Activated CD4-positive, alpha-beta T cell treated with anti-CD3 and anti-CD28 coated beads, Interleukin-2, Interleukin-4, amounts not matched to agents 100 ng/mL and 50 ng/mL, durations not matched to agents 16 hours and 8 hours (primary cell): Measurements from ENCODE around the gene EMC6.
"Not testable (repeated sequence)": the region's sequence is repeated elsewhere in the genome, so short reads cannot be mapped to it uniquely, and the experiment has no call there.

Experiments
- DNase-seq: peaks from one replicate; pipeline ENCODE4 v3.0.0-alpha.2; 2020; ENCODE audit warnings: low spot score

EMC6 gene

GRCh38 chr17:3681565-3681964 is 13.0 kb downstream of the EMC6 start:
- no peak for DNase-seq

GRCh38 chr17:3682033-3682432 is 13.4 kb downstream of the EMC6 start:
- no peak for DNase-seq

GRCh38 chr17:3683054-3683511 is 14.5 kb downstream of the EMC6 start:
- peak; percentile 67 for DNase-seq

GRCh38 chr17:3685174-3685573 is 16.6 kb downstream of the EMC6 start:
- DNase-seq = no peak

GRCh38 chr17:3688027-3688553 is 19.5 kb downstream of the EMC6 start:
- DNase-seq = no peak

- DNase-seq = no peak
Observed at GRCh38 chr17:3688852-3689261, 20.2 kb downstream of the EMC6 start.

GRCh38 chr17:3689262-3690093 is 20.9 kb downstream of the EMC6 start:
- no peak for DNase-seq

- DNase-seq = no peak
Observed at GRCh38 chr17:3690094-3690715, 21.6 kb downstream of the EMC6 start.

GRCh38 chr17:3691617-3692067 is 23.0 kb downstream of the EMC6 start:
- no peak for DNase-seq

- no peak for DNase-seq
Observed at GRCh38 chr17:3692346-3692745, 23.7 kb downstream of the EMC6 start.

GRCh38 chr17:3693141-3693540 is 24.5 kb downstream of the EMC6 start:
- DNase-seq = no peak

- DNase-seq = peak; percentile 77
Observed at GRCh38 chr17:3693829-3694231, 25.2 kb downstream of the EMC6 start.

- no peak for DNase-seq
Observed at GRCh38 chr17:3695129-3695722, 26.6 kb downstream of the EMC6 start.

- DNase-seq = peak; percentile 69
Observed at GRCh38 chr17:3695723-3696411, 27.3 kb downstream of the EMC6 start, which contains the start of gene P2RX5. P2RX5 (minus strand) TSS chr17:3696155; CDS start chr17:3696005, 150 bp downstream.

- DNase-seq = no peak
Observed at GRCh38 chr17:3697103-3697476, 28.5 kb downstream of the EMC6 start.

GRCh38 chr17:3698139-3698538 is 29.5 kb downstream of the EMC6 start:
- DNase-seq = no peak

GRCh38 chr17:3699951-3700350 is 31.3 kb downstream of the EMC6 start:
- no peak for DNase-seq

GRCh38 chr17:3702041-3702539 is 33.5 kb downstream of the EMC6 start:
- DNase-seq = not testable (repeated sequence)

- no peak for DNase-seq
Observed at GRCh38 chr17:3704931-3705717, 36.5 kb downstream of the EMC6 start.

- not testable (repeated sequence) for DNase-seq
Observed at GRCh38 chr17:3705718-3705984, 37.0 kb downstream of the EMC6 start.

- no peak for DNase-seq
Observed at GRCh38 chr17:3708366-3708765, 39.8 kb downstream of the EMC6 start.
